ENCODE measurements around the gene OSBPL3. TPM values are rescaled to one million over a fixed set of nuclear protein-coding genes. Genes with fewer than 3 reads are reported as not detected.

The OSBPL3 gene
- total and polyA plus RNA-seq, 2 experiments from 2014 or later: 21.8 to 25.8 TPM

DNA sequence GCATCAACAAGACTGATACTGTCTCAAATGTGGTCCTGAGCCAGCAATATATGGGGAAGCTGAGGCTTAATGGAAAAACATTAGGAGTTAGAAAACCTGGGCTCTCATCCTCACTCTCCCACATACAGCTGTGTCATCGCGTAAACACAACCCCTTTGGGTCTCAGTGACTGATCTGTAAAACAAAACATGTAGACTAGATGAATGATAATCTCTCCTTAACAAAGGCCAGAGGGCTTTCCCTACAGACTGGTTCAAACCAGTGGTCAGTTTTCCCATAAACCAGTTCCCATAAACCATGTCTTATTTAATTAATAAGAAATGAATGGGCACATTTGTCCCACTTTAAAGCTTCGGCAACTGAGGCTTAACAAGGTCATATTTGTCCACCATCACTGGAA, 48.1 kb downstream of the OSBPL3 start:
- in situ Hi-C loops (cut with MboI): no loop called here
- DNase-seq: no peak
- Histone ChIP-seq H3F3A (ENCODE audit: insufficient read depth) (peaks cover 17% of the 10 kb centered on the region), H3K4me2 (ENCODE audit: unreplicated experiment) (no peak overlapping the region), H3K27ac (no peak overlapping the region), H3K79me2 (ENCODE audit: insufficient read depth) (peaks cover 93% of the 10 kb centered on the region), H3K9me2 (ENCODE audit: insufficient read depth) (no peaks in the 10 kb centered on the region), H4K20me1 (ENCODE audit: insufficient read depth) (no peaks in the 10 kb centered on the region), H3K36me3 (ENCODE audit: low read depth) (peaks cover 6% of the 10 kb centered on the region; the same call in 1 of the 2 replicates), H3K9me3 (ENCODE audit: low read depth) (no peaks in the 10 kb centered on the region), H3K27me3 (replicated peaks; ENCODE audit: insufficient read depth) (no peaks in the 10 kb centered on the region), H3K9ac (no peak overlapping the region), H3K4me3 (no peak overlapping the region), H2AFZ (no peak overlapping the region), H3K4me1 (ENCODE audit: insufficient read depth) (peaks cover 31% of the 10 kb centered on the region)
- TF ChIP-seq EZH2 (IDR thresholded peaks at IDR 0.05; ENCODE audit: insufficient read depth, poor library complexity, severe bottlenecking) (no peak), EZH2phosphoT487 (IDR thresholded peaks at IDR 0.05; ENCODE audit: insufficient read depth, low read depth) (no peak)
- WGBS, 2 experiments (ENCODE audit: low coverage in 1 of 2, low lambda C conversion rate in 2 of 2, missing lambda C conversion rate in 2 of 2): 100% methylated on average over 3 of the region's 3 CpGs

GRCh38 chr7:24930856-24931255, 49.1 kb downstream of the OSBPL3 start:
- Histone ChIP-seq H3K9me3 (ENCODE audit: low read depth) (no peaks in the 10 kb centered on the region), H3K27me3 (replicated peaks; ENCODE audit: insufficient read depth) (no peaks in the 10 kb centered on the region), H3K4me1 (ENCODE audit: insufficient read depth) (peaks cover 30% of the 10 kb centered on the region), H3K4me2 (ENCODE audit: unreplicated experiment) (no peak overlapping the region), H3K4me3 (no peak overlapping the region), H3K79me2 (ENCODE audit: insufficient read depth) (peaks cover 89% of the 10 kb centered on the region), H4K20me1 (ENCODE audit: insufficient read depth) (no peaks in the 10 kb centered on the region), H3F3A (ENCODE audit: insufficient read depth) (peaks cover 25% of the 10 kb centered on the region), H3K36me3 (ENCODE audit: low read depth) (peaks cover 6% of the 10 kb centered on the region; the same call in 1 of the 2 replicates), H2AFZ (no peak overlapping the region), H3K9me2 (ENCODE audit: insufficient read depth) (no peaks in the 10 kb centered on the region), H3K27ac (no peak overlapping the region), H3K9ac (no peak overlapping the region)
- DNase-seq: no peak
- TF ChIP-seq EZH2phosphoT487 (IDR thresholded peaks at IDR 0.05; ENCODE audit: insufficient read depth, low read depth) (no peak), EZH2 (IDR thresholded peaks at IDR 0.05; ENCODE audit: insufficient read depth, poor library complexity, severe bottlenecking) (no peak)
- in situ Hi-C loops (cut with MboI): no loop called here
- 100% methylated on average over 1 of the region's 1 CpG for WGBS, 2 experiments (ENCODE audit: low coverage in 1 of 2, low lambda C conversion rate in 2 of 2, missing lambda C conversion rate in 2 of 2)

DNA sequence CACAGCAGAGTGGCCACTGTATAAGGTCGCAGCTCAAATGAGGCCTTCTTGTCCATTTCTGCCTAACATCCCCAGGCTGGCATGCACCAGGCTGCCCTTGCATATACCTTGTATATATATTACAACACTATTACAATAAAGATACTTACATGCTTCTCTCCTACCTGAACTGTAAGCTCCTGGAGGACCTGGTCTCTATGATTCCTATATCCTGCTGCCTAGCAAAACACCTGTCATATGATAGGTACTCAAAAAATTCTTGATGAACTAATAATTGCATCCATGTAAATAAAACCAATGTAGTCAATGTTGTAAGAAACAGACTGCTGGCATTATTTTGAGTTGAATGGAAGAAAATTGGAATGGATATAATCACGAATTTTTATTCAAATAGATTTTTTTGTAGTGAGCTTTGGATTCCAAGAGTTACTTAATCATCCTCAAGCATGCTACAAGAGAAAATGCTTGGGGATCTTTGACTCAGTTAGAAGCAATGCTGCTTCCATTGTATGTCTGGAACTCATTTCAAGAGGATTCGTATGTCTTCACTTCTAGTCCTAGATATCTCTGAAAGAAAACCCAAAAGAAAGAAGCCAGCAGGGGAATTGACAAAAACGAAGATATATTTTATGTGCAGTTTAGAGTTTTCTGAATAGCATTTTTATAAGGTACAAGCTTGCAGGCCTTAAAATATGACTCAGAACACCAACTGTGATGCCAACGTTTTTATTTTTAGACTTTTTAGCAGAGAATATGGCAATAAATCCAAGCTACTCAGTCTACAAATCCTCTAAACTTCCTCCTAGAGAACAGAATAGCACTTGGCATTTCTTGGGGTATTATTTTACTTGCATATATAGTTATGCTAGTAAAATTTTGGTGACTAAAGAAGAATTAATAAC, 53.1 kb downstream of the OSBPL3 start:
- peaks cover 32% of the 10 kb centered on the region for H3F3A ChIP-seq (ENCODE audit: insufficient read depth)
- H3K79me2 ChIP-seq (ENCODE audit: insufficient read depth): peaks cover 89% of the 10 kb centered on the region
- peak; percentile 90 for DNase-seq
- in situ Hi-C loops (cut with MboI): no loop called here
- TF ChIP-seq EZH2 (IDR thresholded peaks at IDR 0.05; ENCODE audit: insufficient read depth, poor library complexity, severe bottlenecking) (no peak), EZH2phosphoT487 (IDR thresholded peaks at IDR 0.05; ENCODE audit: insufficient read depth, low read depth) (no peak)
- no peaks in the 10 kb centered on the region for H3K9me3 ChIP-seq (ENCODE audit: low read depth)
- peak overlapping the region; percentile 46 for H3K4me3 ChIP-seq
- H3K36me3 ChIP-seq (ENCODE audit: low read depth): peaks cover 6% of the 10 kb centered on the region; the same call in 1 of the 2 replicates
- peak overlapping the region; percentile 47 for H3K27ac ChIP-seq
- 0 out of 2 replicates have a peak overlapping the region, but pooled peaks have one; percentile 0 for H2AFZ ChIP-seq
- H3K4me2 ChIP-seq (ENCODE audit: unreplicated experiment): peak overlapping the region; percentile 74
- H3K9me2 ChIP-seq (ENCODE audit: insufficient read depth): no peaks in the 10 kb centered on the region
- 0 out of 2 replicates have a peak overlapping the region, but pooled peaks have one; percentile 3 for H3K9ac ChIP-seq
- H4K20me1 ChIP-seq (ENCODE audit: insufficient read depth): no peaks in the 10 kb centered on the region
- 18 to 19% methylated on average over 5 of the region's 5 CpGs for WGBS, 2 experiments (ENCODE audit: low coverage in 1 of 2, low lambda C conversion rate in 2 of 2, missing lambda C conversion rate in 2 of 2)
- no peaks in the 10 kb centered on the region for H3K27me3 ChIP-seq (replicated peaks; ENCODE audit: insufficient read depth)
- peaks cover 37% of the 10 kb centered on the region for H3K4me1 ChIP-seq (ENCODE audit: insufficient read depth)

GRCh38 chr7:24924375-24924774, 55.6 kb downstream of the OSBPL3 start:
- Histone ChIP-seq H3K9me3 (ENCODE audit: low read depth) (no peaks in the 10 kb centered on the region), H3K4me1 (ENCODE audit: insufficient read depth) (peaks cover 56% of the 10 kb centered on the region), H3K79me2 (ENCODE audit: insufficient read depth) (peaks cover 89% of the 10 kb centered on the region), H3K27me3 (replicated peaks; ENCODE audit: insufficient read depth) (no peaks in the 10 kb centered on the region), H3K4me2 (ENCODE audit: unreplicated experiment) (no peak overlapping the region), H4K20me1 (ENCODE audit: insufficient read depth) (no peaks in the 10 kb centered on the region), H2AFZ (no peak overlapping the region), H3K27ac (no peak overlapping the region), H3K4me3 (no peak overlapping the region), H3K9ac (no peak overlapping the region), H3K9me2 (ENCODE audit: insufficient read depth) (no peaks in the 10 kb centered on the region), H3F3A (ENCODE audit: insufficient read depth) (peaks cover 49% of the 10 kb centered on the region), H3K36me3 (ENCODE audit: low read depth) (no peaks in the 10 kb centered on the region)
- TF ChIP-seq EZH2 (IDR thresholded peaks at IDR 0.05; ENCODE audit: insufficient read depth, poor library complexity, severe bottlenecking) (no peak), EZH2phosphoT487 (IDR thresholded peaks at IDR 0.05; ENCODE audit: insufficient read depth, low read depth) (no peak)
- WGBS, 2 experiments (ENCODE audit: low coverage in 1 of 2, low lambda C conversion rate in 2 of 2, missing lambda C conversion rate in 2 of 2): 96 to 99% methylated on average over 7 of the region's 7 CpGs
- in situ Hi-C loops (cut with MboI): no loop called here
- DNase-seq: no peak

Measured in GM23248 (cell line).